Hepatocyte (in vitro differentiated cells): ENCODE data around the gene COL4A2. TPM values are rescaled to one million over a fixed set of nuclear protein-coding genes. Genes with fewer than 3 reads are reported as not detected.

Experiments used
- DNase-seq: peaks from one replicate; pipeline ENCODE4 v3.0.0-alpha.2; 2016; ENCODE audit warnings: low spot score
- H2AFZ ChIP-seq: fragments of 200-600 bp; sonication (generic); 2 replicates; pipeline ENCODE4 v1.6.0; 2016; ENCODE audit warnings: antibody characterized with exemption, mild to moderate bottlenecking
- H3K27ac ChIP-seq: fragments of 200-600 bp; sonication (generic); 2 replicates; pipeline ENCODE4 v1.5.1; 2016; ENCODE audit warnings: mild to moderate bottlenecking
- H3K27me3 ChIP-seq: fragments of 200-600 bp; sonication (generic); 2 replicates; pipeline ENCODE4 v1.6.1; 2016
- H3K36me3 ChIP-seq: fragments of 200-600 bp; sonication (generic); replicated peaks from 2 replicates; pipeline ENCODE4 v1.5.1; 2016; ENCODE audit warnings: low read depth; ENCODE audit not compliant: insufficient read depth
- H3K4me1 ChIP-seq: fragments of 200-600 bp; sonication (generic); 2 replicates; pipeline ENCODE4 v1.5.1; 2016; ENCODE audit warnings: mild to moderate bottlenecking, moderate library complexity; ENCODE audit not compliant: insufficient read depth
- H3K4me2 ChIP-seq: fragments of 200-600 bp; sonication (generic); 2 replicates; pipeline ENCODE4 v1.6.0; 2016
- H3K4me3 ChIP-seq: fragments of 200-600 bp; sonication (generic); 2 replicates; pipeline ENCODE4 v1.5.1; 2016; ENCODE audit warnings: mild to moderate bottlenecking
- H3K79me2 ChIP-seq: fragments of 200-600 bp; sonication (generic); 2 replicates; pipeline ENCODE4 v1.6.0; 2017; ENCODE audit warnings: mild to moderate bottlenecking
- H3K9me2 ChIP-seq: fragments of 200-600 bp; sonication (generic); replicated peaks from 2 replicates; pipeline ENCODE4 v1.6.0; 2017; ENCODE audit warnings: mild to moderate bottlenecking; ENCODE audit not compliant: insufficient read depth
- H3K9me3 ChIP-seq: fragments of 200-600 bp; sonication (generic); 2 replicates; pipeline ENCODE4 v1.5.1; 2016; ENCODE audit warnings: low read depth, mild to moderate bottlenecking
- H4K20me1 ChIP-seq: fragments of 200-600 bp; sonication (generic); 2 replicates; pipeline ENCODE4 v1.6.0; 2016; ENCODE audit warnings: mild to moderate bottlenecking; ENCODE audit not compliant: insufficient read depth, poor library complexity, severe bottlenecking
- EZH2 ChIP-seq: fragments of 200-600 bp; sonication (generic); IDR thresholded peaks from 2 replicates; pipeline ENCODE4 v1.6.1; 2016; ENCODE audit warnings: antibody characterized with exemption, mild to moderate bottlenecking, borderline replicate concordance
- EZH2phosphoT487 ChIP-seq: fragments of 200-600 bp; sonication (generic); IDR thresholded peaks from one replicate; pipeline ENCODE4 v1.6.1; 2018; ENCODE audit warnings: antibody characterized with exemption, mild to moderate bottlenecking, low read depth, moderate library complexity; ENCODE audit not compliant: unreplicated experiment, severe bottlenecking
- WGBS: methylation state at CpG from one replicate; pipeline ENCODE4 v1.1.6; 2016; ENCODE audit warnings: low lambda C conversion rate; ENCODE audit errors: missing lambda C conversion rate; 5-methylcytosine and 5-hydroxymethylcytosine counted together
- polyA plus RNA-seq: library from polyadenylated mRNA; unstranded; fragments of >200 nt; fragmentation: Nextera tagmentation; extraction: Ambion mirVana; gene quantifications from 2 replicates; pipeline ENCODE4 v1.2.1, GENCODE V29; 2016
- total RNA-seq: library from RNA; depleted of rRNA; stranded (reverse); fragments of >200 nt; gene quantifications from 2 replicates; pipeline ENCODE4 v1.2.3, GENCODE V29; 2014
- TF ChIP-seq, protein P1 (sequence below): fragments of 200-600 bp; sonication (generic); IDR thresholded peaks from 2 replicates; pipeline ENCODE4 v1.5.1; 2016; ENCODE audit warnings: antibody characterized with exemption, mild to moderate bottlenecking; ENCODE audit not compliant: poor library complexity

Gene COL4A2
- total and polyA plus RNA-seq, 2 experiments from 2014 or later, result 171 to 221 TPM

DNA sequence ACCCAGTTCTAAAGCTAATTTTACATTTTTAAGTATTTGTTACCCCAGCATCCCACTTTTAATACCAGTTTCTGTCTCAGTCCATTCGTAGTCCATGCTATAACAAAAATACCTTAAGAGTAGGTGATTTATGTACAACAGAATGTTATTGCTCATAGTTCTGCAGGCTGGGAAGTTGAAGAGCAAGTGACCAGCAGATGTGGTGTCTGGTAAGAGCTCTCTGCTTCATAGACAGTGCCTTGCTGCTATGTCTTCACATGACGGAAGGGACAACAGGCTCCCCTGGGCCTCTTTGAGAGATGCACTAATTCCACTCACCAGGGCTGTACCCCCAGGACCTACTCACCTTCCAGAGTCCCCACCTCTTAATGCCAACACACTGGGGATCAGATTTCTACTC lies 96.6 kb downstream of the COL4A2 start:
- WGBS, result 77% methylated on average over 2 of the region's 2 CpGs
- DNase-seq, result no peak
- TF ChIP-seq EZH2 (no peak), EZH2phosphoT487 (no peak)
- TF ChIP-seq, protein P1, sequence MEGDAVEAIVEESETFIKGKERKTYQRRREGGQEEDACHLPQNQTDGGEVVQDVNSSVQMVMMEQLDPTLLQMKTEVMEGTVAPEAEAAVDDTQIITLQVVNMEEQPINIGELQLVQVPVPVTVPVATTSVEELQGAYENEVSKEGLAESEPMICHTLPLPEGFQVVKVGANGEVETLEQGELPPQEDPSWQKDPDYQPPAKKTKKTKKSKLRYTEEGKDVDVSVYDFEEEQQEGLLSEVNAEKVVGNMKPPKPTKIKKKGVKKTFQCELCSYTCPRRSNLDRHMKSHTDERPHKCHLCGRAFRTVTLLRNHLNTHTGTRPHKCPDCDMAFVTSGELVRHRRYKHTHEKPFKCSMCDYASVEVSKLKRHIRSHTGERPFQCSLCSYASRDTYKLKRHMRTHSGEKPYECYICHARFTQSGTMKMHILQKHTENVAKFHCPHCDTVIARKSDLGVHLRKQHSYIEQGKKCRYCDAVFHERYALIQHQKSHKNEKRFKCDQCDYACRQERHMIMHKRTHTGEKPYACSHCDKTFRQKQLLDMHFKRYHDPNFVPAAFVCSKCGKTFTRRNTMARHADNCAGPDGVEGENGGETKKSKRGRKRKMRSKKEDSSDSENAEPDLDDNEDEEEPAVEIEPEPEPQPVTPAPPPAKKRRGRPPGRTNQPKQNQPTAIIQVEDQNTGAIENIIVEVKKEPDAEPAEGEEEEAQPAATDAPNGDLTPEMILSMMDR, result no peak
- no peaks in the 10 kb centered on the region for H4K20me1 ChIP-seq
- no peak overlapping the region for H3K4me2 ChIP-seq
- no peak overlapping the region for H3K4me3 ChIP-seq
- H3K4me1 ChIP-seq, result peaks cover 16% of the 10 kb centered on the region
- H2AFZ ChIP-seq, result no peak overlapping the region
- no peaks in the 10 kb centered on the region for H3K36me3 ChIP-seq
- H3K9me3 ChIP-seq, result no peaks in the 10 kb centered on the region
- no peak overlapping the region for H3K27ac ChIP-seq
- H3K9me2 ChIP-seq, result no peaks in the 10 kb centered on the region
- H3K27me3 ChIP-seq, result no peaks in the 10 kb centered on the region
- H3K79me2 ChIP-seq, result peaks cover 3% of the 10 kb centered on the region

DNA sequence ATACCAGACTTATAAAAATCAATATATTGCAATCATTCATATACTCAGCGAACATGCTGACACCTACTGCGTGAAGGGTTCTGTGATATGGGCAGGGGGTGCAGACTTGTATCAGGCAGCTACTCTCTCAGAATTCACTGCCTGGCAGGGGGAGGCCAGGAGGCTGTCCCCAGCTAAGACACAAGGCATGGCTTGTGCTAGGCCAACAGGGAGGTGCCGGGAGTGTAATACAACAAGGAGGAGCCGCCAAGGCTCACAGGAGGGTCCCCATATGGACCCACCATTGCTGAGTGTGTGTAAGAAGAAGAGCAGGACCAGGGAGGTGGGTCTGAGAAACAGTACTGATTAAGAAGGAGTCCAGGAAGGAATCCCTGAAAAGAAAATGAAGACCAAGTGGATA lies 97.2 kb downstream of the COL4A2 start:
- TF ChIP-seq EZH2phosphoT487 (no peak), EZH2 (no peak)
- TF ChIP-seq, protein P1, result no peak
- H3K9me3 ChIP-seq, result no peaks in the 10 kb centered on the region
- 94% methylated on average over 4 of the region's 4 CpGs for WGBS
- no peaks in the 10 kb centered on the region for H4K20me1 ChIP-seq
- no peak overlapping the region for H3K4me3 ChIP-seq
- peaks cover 3% of the 10 kb centered on the region for H3K79me2 ChIP-seq
- no peak for DNase-seq
- H3K4me2 ChIP-seq, result no peak overlapping the region
- H3K9me2 ChIP-seq, result no peaks in the 10 kb centered on the region
- H3K27me3 ChIP-seq, result no peaks in the 10 kb centered on the region
- no peak overlapping the region for H3K27ac ChIP-seq
- H2AFZ ChIP-seq, result no peak overlapping the region
- H3K36me3 ChIP-seq, result no peaks in the 10 kb centered on the region
- peaks cover 13% of the 10 kb centered on the region for H3K4me1 ChIP-seq

DNA sequence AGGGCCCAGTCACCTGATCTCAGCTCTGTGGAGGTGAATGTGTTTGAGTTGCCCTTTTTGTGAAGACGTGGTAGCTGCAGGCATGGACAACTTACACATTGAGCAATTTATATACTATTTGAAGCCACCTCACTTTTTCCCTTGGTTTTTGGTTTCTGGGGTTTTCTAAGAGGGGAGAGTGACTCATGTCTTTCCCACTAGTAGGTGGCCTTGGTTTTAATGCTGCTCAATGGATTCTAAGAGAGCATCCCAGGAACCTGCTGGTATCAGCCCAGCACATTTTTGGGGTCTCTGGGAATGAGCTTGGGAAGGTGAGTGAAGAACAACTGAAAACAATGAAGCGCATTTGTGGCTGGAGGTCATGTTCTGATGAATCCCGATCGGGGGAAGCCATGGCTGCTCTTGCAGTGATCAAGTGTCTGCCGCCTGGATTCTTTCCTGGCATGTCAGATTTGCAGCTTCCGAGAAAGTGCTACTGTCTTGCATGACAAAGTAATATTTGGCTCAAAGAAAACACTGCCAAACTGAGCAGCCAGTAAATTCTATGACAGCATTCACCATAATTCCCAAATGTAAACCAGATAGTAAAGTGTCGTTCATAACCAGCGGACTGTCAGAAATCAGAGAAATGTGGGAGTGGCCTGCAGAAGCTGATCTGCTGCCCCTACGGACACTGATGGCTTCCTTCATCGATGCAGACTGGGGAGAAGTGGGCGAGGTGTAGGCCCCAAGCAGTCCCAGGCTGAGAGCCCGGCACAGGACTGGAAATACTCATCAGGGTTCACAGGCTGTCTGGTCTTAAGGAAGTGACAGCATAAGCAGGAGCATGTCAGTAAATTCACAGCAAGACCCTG lies 98.7 kb downstream of the COL4A2 start:
- 57% methylated on average over 12 of the region's 12 CpGs for WGBS
- peaks cover 11% of the 10 kb centered on the region for H3K4me1 ChIP-seq
- no peak overlapping the region for H3K4me2 ChIP-seq
- no peaks in the 10 kb centered on the region for H3K9me3 ChIP-seq
- no peaks in the 10 kb centered on the region for H4K20me1 ChIP-seq
- no peaks in the 10 kb centered on the region for H3K27me3 ChIP-seq
- no peaks in the 10 kb centered on the region for H3K36me3 ChIP-seq
- H3K9me2 ChIP-seq, result no peaks in the 10 kb centered on the region
- no peak overlapping the region for H2AFZ ChIP-seq
- no peak overlapping the region for H3K4me3 ChIP-seq
- TF ChIP-seq, protein P1, result no peak
- no peak for TF ChIP-seq EZH2phosphoT487
- no peak for TF ChIP-seq EZH2
- peaks cover 3% of the 10 kb centered on the region for H3K79me2 ChIP-seq
- no peak for DNase-seq
- H3K27ac ChIP-seq, result peak overlapping the region; percentile 55
